ENCODE results near the gene METTL23.

- TF ChIP-seq ZNF274 (IDR thresholded peaks at IDR 0.05; ENCODE audit: low read depth, low read length) (no peak), YY1 (IDR thresholded peaks at IDR 0.05; ENCODE audit: insufficient read depth, insufficient read length) (no peak), SUZ12 (IDR thresholded peaks at IDR 0.05; ENCODE audit: extremely low read depth, insufficient read depth, insufficient read length) (no peak)
These were observed 6.3 kb downstream of the METTL23 start for GRCh38 chr17:76732734-76733617.

Data from NT2/D1 (cell line).